ENCODE data around the gene OVCH1.

The OVCH1 gene

DNA sequence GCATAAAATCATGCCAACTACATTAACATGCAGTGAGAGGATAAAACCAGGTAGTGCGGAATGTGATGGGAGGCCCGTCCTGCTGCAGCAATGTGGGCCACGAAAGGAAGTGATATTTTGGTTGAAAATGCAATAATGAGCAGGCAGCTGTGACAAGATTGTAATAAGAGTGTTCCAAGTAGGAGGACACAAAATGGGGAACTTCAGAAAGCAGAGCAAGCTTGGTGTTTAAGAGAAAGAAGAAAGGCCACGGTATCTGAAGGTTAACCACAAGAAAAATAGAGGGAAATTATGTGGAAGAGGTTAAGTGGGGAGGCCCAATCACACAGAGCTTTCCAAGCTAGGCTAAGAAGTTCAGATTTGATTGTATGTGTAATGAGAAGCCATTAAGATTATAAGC, 34.3 kb downstream of the OVCH1 start:
- Histone ChIP-seq H3K4me3 (replicated peaks; ENCODE audit: insufficient read depth, low read length) (no peak overlapping the region), H3K27ac (replicated peaks) (0 out of 2 replicates have a peak overlapping the region, but pooled peaks have one; percentile 3), H3K27me3 (ENCODE audit: insufficient read depth, poor library complexity, severe bottlenecking) (no peaks in the 10 kb centered on the region)
- DNase-seq (ENCODE audit: low read depth in 1 of 2, low spot score in 1 of 2): peak in 1 of 2 experiments; percentile 60
- TF ChIP-seq, protein P1, sequence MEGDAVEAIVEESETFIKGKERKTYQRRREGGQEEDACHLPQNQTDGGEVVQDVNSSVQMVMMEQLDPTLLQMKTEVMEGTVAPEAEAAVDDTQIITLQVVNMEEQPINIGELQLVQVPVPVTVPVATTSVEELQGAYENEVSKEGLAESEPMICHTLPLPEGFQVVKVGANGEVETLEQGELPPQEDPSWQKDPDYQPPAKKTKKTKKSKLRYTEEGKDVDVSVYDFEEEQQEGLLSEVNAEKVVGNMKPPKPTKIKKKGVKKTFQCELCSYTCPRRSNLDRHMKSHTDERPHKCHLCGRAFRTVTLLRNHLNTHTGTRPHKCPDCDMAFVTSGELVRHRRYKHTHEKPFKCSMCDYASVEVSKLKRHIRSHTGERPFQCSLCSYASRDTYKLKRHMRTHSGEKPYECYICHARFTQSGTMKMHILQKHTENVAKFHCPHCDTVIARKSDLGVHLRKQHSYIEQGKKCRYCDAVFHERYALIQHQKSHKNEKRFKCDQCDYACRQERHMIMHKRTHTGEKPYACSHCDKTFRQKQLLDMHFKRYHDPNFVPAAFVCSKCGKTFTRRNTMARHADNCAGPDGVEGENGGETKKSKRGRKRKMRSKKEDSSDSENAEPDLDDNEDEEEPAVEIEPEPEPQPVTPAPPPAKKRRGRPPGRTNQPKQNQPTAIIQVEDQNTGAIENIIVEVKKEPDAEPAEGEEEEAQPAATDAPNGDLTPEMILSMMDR (IDR thresholded peaks at IDR 0.05; ENCODE audit: insufficient read depth, low read length): no peak
- TF ChIP-seq SPI1 (IDR thresholded peaks at IDR 0.05; ENCODE audit: borderline replicate concordance, low read depth): peak; percentile 60; the same call in 1 of the 2 replicates

DNA sequence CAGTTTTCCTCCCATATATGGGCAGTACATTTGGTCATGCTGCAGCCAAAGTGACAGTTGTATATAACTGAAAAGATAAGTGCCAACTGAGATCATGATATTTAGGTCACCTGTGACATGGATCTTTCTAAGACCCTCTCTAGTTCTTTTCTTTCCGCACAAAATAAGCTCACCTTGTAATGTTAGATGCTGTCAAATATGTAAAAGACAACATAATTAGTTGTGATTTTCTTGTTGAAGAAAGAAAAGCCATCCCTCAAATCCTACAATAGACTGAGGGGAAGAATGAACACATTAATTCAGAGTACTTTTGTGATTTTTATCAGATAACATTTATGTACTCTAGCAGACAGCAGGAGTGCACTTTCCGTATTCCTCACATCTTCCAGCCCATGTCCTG, 37.4 kb downstream of the OVCH1 start:
- Histone ChIP-seq H3K4me3 (replicated peaks; ENCODE audit: insufficient read depth, low read length) (no peak overlapping the region), H3K27ac (replicated peaks) (no peak overlapping the region), H3K27me3 (ENCODE audit: insufficient read depth, poor library complexity, severe bottlenecking) (no peaks in the 10 kb centered on the region)
- DNase-seq (ENCODE audit: low read depth in 1 of 2, low spot score in 1 of 2): no peak
- TF ChIP-seq, protein P2, sequence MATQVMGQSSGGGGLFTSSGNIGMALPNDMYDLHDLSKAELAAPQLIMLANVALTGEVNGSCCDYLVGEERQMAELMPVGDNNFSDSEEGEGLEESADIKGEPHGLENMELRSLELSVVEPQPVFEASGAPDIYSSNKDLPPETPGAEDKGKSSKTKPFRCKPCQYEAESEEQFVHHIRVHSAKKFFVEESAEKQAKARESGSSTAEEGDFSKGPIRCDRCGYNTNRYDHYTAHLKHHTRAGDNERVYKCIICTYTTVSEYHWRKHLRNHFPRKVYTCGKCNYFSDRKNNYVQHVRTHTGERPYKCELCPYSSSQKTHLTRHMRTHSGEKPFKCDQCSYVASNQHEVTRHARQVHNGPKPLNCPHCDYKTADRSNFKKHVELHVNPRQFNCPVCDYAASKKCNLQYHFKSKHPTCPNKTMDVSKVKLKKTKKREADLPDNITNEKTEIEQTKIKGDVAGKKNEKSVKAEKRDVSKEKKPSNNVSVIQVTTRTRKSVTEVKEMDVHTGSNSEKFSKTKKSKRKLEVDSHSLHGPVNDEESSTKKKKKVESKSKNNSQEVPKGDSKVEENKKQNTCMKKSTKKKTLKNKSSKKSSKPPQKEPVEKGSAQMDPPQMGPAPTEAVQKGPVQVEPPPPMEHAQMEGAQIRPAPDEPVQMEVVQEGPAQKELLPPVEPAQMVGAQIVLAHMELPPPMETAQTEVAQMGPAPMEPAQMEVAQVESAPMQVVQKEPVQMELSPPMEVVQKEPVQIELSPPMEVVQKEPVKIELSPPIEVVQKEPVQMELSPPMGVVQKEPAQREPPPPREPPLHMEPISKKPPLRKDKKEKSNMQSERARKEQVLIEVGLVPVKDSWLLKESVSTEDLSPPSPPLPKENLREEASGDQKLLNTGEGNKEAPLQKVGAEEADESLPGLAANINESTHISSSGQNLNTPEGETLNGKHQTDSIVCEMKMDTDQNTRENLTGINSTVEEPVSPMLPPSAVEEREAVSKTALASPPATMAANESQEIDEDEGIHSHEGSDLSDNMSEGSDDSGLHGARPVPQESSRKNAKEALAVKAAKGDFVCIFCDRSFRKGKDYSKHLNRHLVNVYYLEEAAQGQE (IDR thresholded peaks at IDR 0.05; ENCODE audit: insufficient replicate concordance, low read depth): no peak
- TF ChIP-seq GABPA (IDR thresholded peaks at IDR 0.05; ENCODE audit: low read depth) (no peak), POLR2AphosphoS5 (IDR thresholded peaks at IDR 0.05; ENCODE audit: low read depth) (no peak)
- TF ChIP-seq, protein P1 (IDR thresholded peaks at IDR 0.05; ENCODE audit: insufficient read depth, low read length): no peak

DNA sequence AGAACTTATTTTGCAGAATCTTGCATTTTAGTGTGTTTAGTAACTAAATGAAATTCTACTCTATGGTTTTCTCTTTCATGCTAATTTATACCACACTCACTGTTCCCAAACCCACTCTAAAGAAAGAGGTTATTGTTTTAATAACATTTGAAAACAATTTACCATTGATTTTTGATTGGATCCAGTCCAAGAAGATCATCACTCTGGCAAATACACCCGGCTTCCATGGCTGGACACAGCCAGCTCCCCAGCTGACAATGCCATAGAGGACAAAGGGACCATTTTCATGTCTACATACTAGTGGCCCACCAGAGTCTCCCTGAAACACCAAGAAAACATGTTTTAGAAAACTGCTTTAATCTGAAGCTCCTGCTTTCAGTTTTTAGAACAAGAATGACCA, 42.4 kb downstream of the OVCH1 start:
- TF ChIP-seq, protein P2 (IDR thresholded peaks at IDR 0.05; ENCODE audit: insufficient replicate concordance, low read depth): no peak
- no peak for TF ChIP-seq POLR2AphosphoS5 (IDR thresholded peaks at IDR 0.05; ENCODE audit: low read depth)
- TF ChIP-seq GABPA (IDR thresholded peaks at IDR 0.05; ENCODE audit: low read depth): no peak
- TF ChIP-seq, protein P1 (IDR thresholded peaks at IDR 0.05; ENCODE audit: insufficient read depth, low read length): no peak
- no peak overlapping the region for H3K27ac ChIP-seq (replicated peaks)
- H3K4me3 ChIP-seq (replicated peaks; ENCODE audit: insufficient read depth, low read length): no peak overlapping the region
- no peaks in the 10 kb centered on the region for H3K27me3 ChIP-seq (ENCODE audit: insufficient read depth, poor library complexity, severe bottlenecking)
- no peak for DNase-seq (ENCODE audit: low read depth in 1 of 2, low spot score in 1 of 2)

DNA sequence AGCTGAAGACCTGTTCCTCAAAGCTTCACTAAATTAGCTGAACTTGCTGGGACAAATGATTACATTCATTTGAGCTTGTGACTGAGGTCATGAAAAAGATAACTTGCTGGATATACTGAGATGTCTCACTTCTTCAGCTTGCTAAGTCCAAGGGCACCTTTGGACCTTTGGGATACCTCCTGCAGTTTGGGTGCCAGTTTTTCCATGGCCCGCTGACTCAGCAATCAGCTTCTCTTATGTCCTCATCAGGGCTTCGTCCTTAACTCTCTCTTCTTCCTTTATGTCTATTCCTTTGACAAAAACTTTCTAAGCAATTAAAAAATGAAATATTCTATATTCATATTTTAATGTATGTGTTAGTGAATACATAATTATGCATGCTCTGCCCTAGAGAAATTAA, 45.6 kb downstream of the OVCH1 start:
- no peak for DNase-seq (ENCODE audit: low read depth in 1 of 2, low spot score in 1 of 2)
- Histone ChIP-seq H3K4me3 (replicated peaks; ENCODE audit: insufficient read depth, low read length) (no peak overlapping the region), H3K27me3 (ENCODE audit: insufficient read depth, poor library complexity, severe bottlenecking) (no peaks in the 10 kb centered on the region), H3K27ac (replicated peaks) (no peak overlapping the region)
- TF ChIP-seq POLR2AphosphoS5 (IDR thresholded peaks at IDR 0.05; ENCODE audit: low read depth): no peak
- TF ChIP-seq, protein P2 (IDR thresholded peaks at IDR 0.05; ENCODE audit: insufficient replicate concordance, low read depth): no peak

Data from HL-60 (cell line).